IMR-90 (cell line): ENCODE measurements around the gene DOCK2. TPM values are rescaled to one million over a fixed set of nuclear protein-coding genes. Genes with fewer than 3 reads are reported as not detected.
A peak's percentile ranks its signal among the peaks of the same experiment; 100 is the strongest.

Source experiments
- ATAC-seq: fragments of 200-7000 bp; cut with Tn5 transposase; 2 replicates; pipeline ENCODE4 v1.9.1; 2020; ENCODE audit warnings: low read depth, mild to moderate bottlenecking, moderate library complexity
- BruUV-seq: library from RNA; stranded (reverse); fragments of 400-500 nt; replicated peaks from 2 replicates; lab custom pipeline; 2021; lab: Mats Ljungman, UMichigan
- CTCF ChIA-PET: fragments of 300-600 bp; formaldehyde crosslinking; extraction: SDS; loops from one replicate; lab custom pipeline; 2021; ENCODE audit warnings: antibody characterized with exemption; lab: Yijun Ruan, JAX
- POLR2A ChIA-PET: fragments of 300-600 bp; sonication (Branson Sonifier 250); formaldehyde crosslinking; loops from one replicate; lab custom pipeline; 2022; ENCODE audit warnings: antibody characterized with exemption; ENCODE audit not compliant: unreplicated experiment; lab: Charles Lee
- DNase-seq: peaks from one replicate; pipeline ENCODE4 v3.0.0; 2013
- H2AFZ ChIP-seq: replicated peaks from 2 replicates; pipeline ENCODE3; 2013; ENCODE audit warnings: low read length, mild to moderate bottlenecking; ENCODE audit not compliant: poor library complexity
- H2AK5ac ChIP-seq: 2 replicates; pipeline ENCODE4 v1.6.1; 2013; ENCODE audit warnings: low read depth, low read length, inconsistent platforms
- H2AK9ac ChIP-seq: replicated peaks from 2 replicates; pipeline ENCODE3; 2013; ENCODE audit warnings: mild to moderate bottlenecking, low read depth, low read length, moderate library complexity; ENCODE audit not compliant: poor library complexity
- H2BK120ac ChIP-seq: 2 replicates; pipeline ENCODE4 v1.6.1; 2013; ENCODE audit warnings: low read depth, low read length, inconsistent platforms
- H2BK15ac ChIP-seq: 3 replicates; pipeline ENCODE4 v1.6.1; 2013; ENCODE audit warnings: low read depth, low read length, inconsistent platforms
- H2BK20ac ChIP-seq: 2 replicates; pipeline ENCODE4 v1.6.1; 2013; ENCODE audit warnings: low read depth, mild to moderate bottlenecking, inconsistent platforms, low read length, moderate library complexity
- H2BK5ac ChIP-seq: 2 replicates; pipeline ENCODE4 v1.6.1; 2013; ENCODE audit warnings: mild to moderate bottlenecking, low read depth, low read length, inconsistent platforms; ENCODE audit not compliant: poor library complexity, severe bottlenecking
- H3K14ac ChIP-seq: replicated peaks from 2 replicates; pipeline ENCODE4 v1.6.1; 2013; ENCODE audit warnings: low read depth, low read length, inconsistent platforms
- H3K18ac ChIP-seq: 2 replicates; pipeline ENCODE4 v1.6.1; 2013; ENCODE audit warnings: low read depth, low read length, control low read depth
- H3K23ac ChIP-seq: 2 replicates; pipeline ENCODE4 v1.6.1; 2013; ENCODE audit warnings: low read depth, low read length, inconsistent platforms
- H3K27ac ChIP-seq: 2 replicates; pipeline ENCODE4 v1.5.1; 2013; ENCODE audit warnings: mild to moderate bottlenecking, control low read depth, low read length; ENCODE audit not compliant: insufficient read depth
- H3K27me3 ChIP-seq: 2 replicates; pipeline ENCODE4 v1.6.1; 2013; ENCODE audit warnings: low read length; ENCODE audit not compliant: control insufficient read depth, insufficient read depth
- H3K36me3 ChIP-seq: 2 replicates; pipeline ENCODE4 v1.6.1; 2013; ENCODE audit warnings: low read length, mixed read lengths; ENCODE audit not compliant: control insufficient read depth, insufficient read depth
- H3K4ac ChIP-seq: 2 replicates; pipeline ENCODE4 v1.6.1; 2013; ENCODE audit warnings: low read depth, low read length, inconsistent platforms
- H3K4me1 ChIP-seq: 2 replicates; pipeline ENCODE4 v1.6.1; 2013; ENCODE audit warnings: low read length, mixed read lengths; ENCODE audit not compliant: control insufficient read depth, insufficient read depth
- H3K4me2 ChIP-seq: 2 replicates; pipeline ENCODE4 v1.6.1; 2013; ENCODE audit warnings: low read depth, mild to moderate bottlenecking, control low read depth, low read length, moderate library complexity
- H3K4me3 ChIP-seq: 2 replicates; pipeline ENCODE4 v1.5.1; 2013; ENCODE audit warnings: low read depth, mild to moderate bottlenecking, control low read depth, low read length, moderate library complexity; ENCODE audit not compliant: insufficient read depth
- H3K56ac ChIP-seq: 2 replicates; pipeline ENCODE4 v1.6.1; 2013; ENCODE audit warnings: low read length, inconsistent platforms; ENCODE audit not compliant: insufficient read depth; ENCODE audit errors: extremely low read depth
- H3K79me1 ChIP-seq, 2 experiments: 2 replicates each; pipeline ENCODE4 v1.6.1; 2013; ENCODE audit warnings: low read length in 2 of 2, inconsistent platforms in 1 of 2, low read depth in 1 of 2
- H3K9ac ChIP-seq: 2 replicates; pipeline ENCODE4 v1.6.1; 2013; ENCODE audit warnings: low read depth, low read length, control low read depth
- H3K9me1 ChIP-seq: 2 replicates; pipeline ENCODE4 v1.6.1; 2013; ENCODE audit warnings: low read length, inconsistent platforms; ENCODE audit not compliant: insufficient read depth
- H3K9me3 ChIP-seq: 2 replicates; pipeline ENCODE4 v1.6.1; 2013; ENCODE audit warnings: low read length; ENCODE audit not compliant: control insufficient read depth, insufficient read depth
- H4K20me1 ChIP-seq: 2 replicates; pipeline ENCODE4 v1.6.1; 2013; ENCODE audit warnings: low read length, inconsistent platforms; ENCODE audit not compliant: insufficient read depth
- H4K5ac ChIP-seq: 2 replicates; pipeline ENCODE4 v1.6.1; 2013; ENCODE audit warnings: mild to moderate bottlenecking, low read depth, low read length, control low read depth
- H4K8ac ChIP-seq, 2 experiments: 2 replicates each; pipeline ENCODE4 v1.6.1; 2013; ENCODE audit warnings: low read depth in 2 of 2, low read length in 2 of 2, control low read depth in 1 of 2, inconsistent platforms in 1 of 2
- H4K91ac ChIP-seq: 2 replicates; pipeline ENCODE4 v1.6.1; 2013; ENCODE audit warnings: low read depth, low read length, inconsistent platforms; ENCODE audit not compliant: insufficient read depth
- CEBPB ChIP-seq: IDR thresholded peaks from 2 replicates; pipeline ENCODE4 v1.6.1; 2012; ENCODE audit warnings: low read depth, low read length, improper control_type of control experiment
- CTCF ChIP-seq: conservative IDR thresholded peaks from 2 replicates; pipeline ENCODE4 v1.5.1; 2012; ENCODE audit warnings: mild to moderate bottlenecking, low read depth, low read length, improper control_type of control experiment
- MAFK ChIP-seq: IDR thresholded peaks from 2 replicates; pipeline ENCODE4 v1.6.1; 2012; ENCODE audit warnings: low read depth, low read length, improper control_type of control experiment
- MXI1 ChIP-seq: IDR thresholded peaks from 2 replicates; pipeline ENCODE4 v1.6.1; 2012; ENCODE audit warnings: low read depth, mild to moderate bottlenecking, low read length, moderate library complexity, borderline replicate concordance
- RFX5 ChIP-seq: IDR thresholded peaks from 2 replicates; pipeline ENCODE4 v1.8.0; 2012; ENCODE audit warnings: low read depth, mild to moderate bottlenecking, low read length, moderate library complexity
- WGBS, 2 experiments: methylation state at CpG; one replicate each; pipeline versions ENCODE4 v1.1.5 to v1.1.7; 2013; ENCODE audit warnings: missing lambda C conversion rate in 2 of 2; ENCODE audit not compliant: insufficient read length in 1 of 2; ENCODE audit errors: extremely low coverage in 2 of 2; 5-methylcytosine and 5-hydroxymethylcytosine counted together
- dilution Hi-C: fragments of 300-500 bp; cut with HindIII; formaldehyde crosslinking; loops from one replicate; pipeline ENCODE4 v1.14.3; 2018; ENCODE audit warnings: low sequenced_read_pairs; ENCODE audit not compliant: unreplicated experiment
- in situ Hi-C: fragments of 300-500 bp; cut with MboI; formaldehyde crosslinking; loops from 3 replicates; pipeline ENCODE4 v1.14.3; 2019; ENCODE audit warnings: low sequenced_read_pairs, inconsistent platforms, mixed read lengths
- intact Hi-C: fragments of 100-400 bp; cut with micrococcal nuclease; formaldehyde crosslinking; loops from 2 replicates; pipeline ENCODE4 v1.10.0; 2022
- polyA plus RNA-seq, 3 experiments: library from polyadenylated mRNA; depleted of rRNA; stranded (reverse); fragments of >200 nt; gene quantifications; 2 replicates each; pipeline ENCODE4 v1.2.3, GENCODE V29; 2012; ENCODE audit warnings: low replicate concordance in 1 of 3
- total RNA-seq: library from RNA; depleted of rRNA; stranded (reverse); fragments of >200 nt; gene quantifications from 2 replicates; pipeline ENCODE4 v1.2.3, GENCODE V29; 2012

DOCK2 gene
- total and polyA plus RNA-seq, 2 of the 4 experiments (the other 2 are of a cell fraction) = 0.72 to 3.0 TPM

GRCh38 chr5:169668732-169669131 is 31.7 kb downstream of the DOCK2 start:
- Histone ChIP-seq H3K56ac (no peak overlapping the region), H2BK20ac (peak overlapping the region; percentile 68; the same call in 1 of the 2 replicates), H3K4me2 (no peak overlapping the region), H2BK15ac (no peak overlapping the region), H3K4ac (peak overlapping the region; percentile 43), H3K4me1 (peaks cover 5% of the 10 kb centered on the region), H2BK120ac (peak overlapping the region; percentile 39), H4K5ac (no peak overlapping the region), H2BK5ac (no peak overlapping the region), H3K4me3 (no peak overlapping the region), H3K27ac (no peak overlapping the region), H2AK9ac (no peak overlapping the region), H3K9ac (no peak overlapping the region), H3K27me3 (no peaks in the 10 kb centered on the region), H4K91ac (no peak overlapping the region), H3K36me3 (no peaks in the 10 kb centered on the region), H3K9me1 (peaks cover 3% of the 10 kb centered on the region; the same call in 1 of the 2 replicates), H3K14ac (peak overlapping the region; percentile 10; the same call in 1 of the 2 replicates), H4K20me1 (no peaks in the 10 kb centered on the region), H3K9me3 (no peaks in the 10 kb centered on the region), H4K8ac (no peak overlapping the region), H3K23ac (no peak overlapping the region; the same call in 1 of the 2 replicates), H3K18ac (no peak overlapping the region), H2AFZ (peak overlapping the region; percentile 81), H2AK5ac (no peak overlapping the region), H3K79me1 (no peaks in the 10 kb centered on the region)
- intact Hi-C loops = no loop called here
- ATAC-seq (peak; percentile 82), DNase-seq (no peak)
- in situ Hi-C loops = no loop called here
- no TSS peak for BruUV-seq
- dilution Hi-C loops = no loop called here
- WGBS, 2 experiments = no CpG with 5 or more reads among the region's 4 CpGs
- TF ChIP-seq MXI1 (no peak), CEBPB (no peak), CTCF (peak; percentile 6; the same call in 1 of the 2 replicates), RFX5 (no peak), MAFK (no peak)
- CTCF ChIA-PET = interaction anchor here (0.9 to 1.9 kb wide), 3 partner anchors 7 to 311 kb away, joined by 3 to 8 read pairs (median 3); partner anchors contain the start of gene INSYN2B
- POLR2A ChIA-PET = no interaction called here
